NCI-H526 (cell line): ENCODE results near the gene RHOA.

Source experiments
- DNase-seq, 2 experiments: peaks; one replicate each; lab custom pipeline; 2025; lab: John Stamatoyannopoulos, UW

Gene RHOA

GRCh38 chr3:49327485-49327884 is 84.3 kb downstream of the RHOA start:
- DNase-seq = peak in 1 of 2 experiments; percentile 17

DNA sequence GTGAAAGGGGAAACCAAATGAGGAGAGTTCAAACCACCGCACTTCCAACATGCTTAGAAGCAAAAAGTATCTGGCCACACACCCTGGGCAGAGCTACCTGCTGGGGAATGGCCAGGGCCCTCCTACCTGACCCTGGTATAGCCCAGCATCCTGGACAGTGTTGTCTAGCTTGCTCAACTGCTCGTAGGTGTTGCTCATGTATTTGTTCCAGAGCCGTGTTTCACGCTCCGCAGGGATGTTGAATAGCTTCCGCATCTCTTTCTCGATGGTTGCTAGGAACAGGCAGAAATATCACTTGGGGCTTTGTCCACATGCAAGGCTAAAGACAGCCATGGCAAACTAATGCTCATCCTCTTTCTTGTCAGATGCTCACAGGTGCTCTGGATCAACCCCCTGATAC is 87.0 kb downstream of the RHOA start:
- DNase-seq = no peak

DNA sequence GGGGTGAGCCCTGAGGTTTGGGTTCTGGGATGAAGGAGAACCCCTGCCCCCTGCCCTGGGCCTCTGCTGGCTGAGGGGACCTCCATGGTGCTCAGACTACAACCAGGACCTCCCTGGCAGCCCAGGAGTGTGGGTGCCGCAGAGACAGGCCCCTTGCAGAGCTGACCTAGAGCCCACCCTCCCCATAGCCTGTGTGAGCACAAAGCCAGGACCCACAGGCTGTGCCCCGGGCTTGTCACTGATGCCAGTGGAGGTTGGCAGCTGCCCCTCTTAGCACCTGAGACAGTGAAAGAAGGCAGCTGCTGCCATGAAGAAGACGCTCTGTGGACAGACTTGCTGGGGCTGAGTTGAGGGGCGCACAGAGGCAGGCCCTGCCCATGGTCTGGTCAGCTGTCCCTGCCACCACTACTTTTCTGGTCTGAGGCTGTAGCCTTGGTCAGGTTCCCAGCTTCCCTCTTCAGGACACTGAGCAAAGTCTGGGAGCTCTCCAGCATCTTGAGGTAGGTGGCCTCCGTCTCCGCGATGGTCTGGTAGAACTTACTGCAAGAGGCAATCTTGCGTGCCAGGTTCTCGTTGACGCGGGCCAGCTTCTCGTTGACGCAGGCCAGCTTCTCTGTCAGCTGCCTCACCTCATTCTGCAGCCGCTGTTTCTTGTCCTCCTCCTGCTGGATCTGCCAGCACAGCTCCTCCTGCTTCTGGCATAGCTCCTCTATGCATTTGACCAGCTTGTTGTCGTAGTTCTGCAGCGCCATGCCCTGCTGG is 94.9 kb downstream of the RHOA start:
- DNase-seq = no peak

- no peak for DNase-seq
Observed at GRCh38 chr3:49313896-49314688, 97.7 kb downstream of the RHOA start.

GRCh38 chr3:49311283-49311682 is 100.5 kb downstream of the RHOA start:
- no peak for DNase-seq

DNA sequence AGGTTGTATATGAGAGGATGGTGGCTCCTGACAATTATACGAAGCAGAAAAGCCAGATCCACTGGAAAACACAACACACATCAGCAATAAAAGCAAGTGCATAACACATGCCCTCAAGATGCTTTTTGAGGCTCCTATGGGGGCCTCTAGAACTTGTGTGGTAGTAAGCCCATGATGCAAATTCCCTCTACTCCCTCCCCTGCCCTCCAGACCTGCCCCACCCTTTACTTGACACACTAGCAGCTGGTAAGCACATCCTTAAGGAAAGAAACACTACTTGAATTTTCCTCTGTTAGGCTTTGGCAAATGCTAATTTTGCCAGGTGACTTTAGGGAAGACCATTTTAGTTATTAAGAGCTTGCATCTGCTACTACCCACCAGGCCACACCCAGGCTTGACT is 101.1 kb downstream of the RHOA start:
- no peak for DNase-seq
